AG04449 (cell line): ENCODE data around the gene MUC21.

Source experiments
- CTCF ChIA-PET: fragments of 350-600 bp; formaldehyde crosslinking; extraction: SDS; loops from one replicate; lab custom pipeline; 2021; ENCODE audit warnings: antibody characterized with exemption; lab: Yijun Ruan, JAX
- POLR2A ChIA-PET: fragments of 400-600, 350-600 bp; formaldehyde crosslinking; extraction: SDS; loops from one replicate; lab custom pipeline; 2020; ENCODE audit warnings: antibody characterized with exemption, inconsistent platforms; lab: Yijun Ruan, JAX
- DNase-seq: peaks from one replicate; pipeline ENCODE4 v3.0.0-alpha.2; 2010; ENCODE audit warnings: low read depth, low spot score
- H3K4me3 ChIP-seq: 2 replicates; pipeline ENCODE4 v1.5.1; 2011; ENCODE audit warnings: low read depth, mild to moderate bottlenecking, control low read depth, low read length
- TF ChIP-seq, protein P1 (sequence below): IDR thresholded peaks from one replicate; pipeline ENCODE4 v1.5.1; 2011; ENCODE audit warnings: mild to moderate bottlenecking, moderate library complexity, low read length, control low read depth, inconsistent platforms; ENCODE audit not compliant: insufficient read depth; ENCODE audit errors: missing control alignments

Gene MUC21

GRCh38 chr6:30954631-30955366 lies 28.7 kb upstream of the MUC21 start:
- TF ChIP-seq, protein P1, sequence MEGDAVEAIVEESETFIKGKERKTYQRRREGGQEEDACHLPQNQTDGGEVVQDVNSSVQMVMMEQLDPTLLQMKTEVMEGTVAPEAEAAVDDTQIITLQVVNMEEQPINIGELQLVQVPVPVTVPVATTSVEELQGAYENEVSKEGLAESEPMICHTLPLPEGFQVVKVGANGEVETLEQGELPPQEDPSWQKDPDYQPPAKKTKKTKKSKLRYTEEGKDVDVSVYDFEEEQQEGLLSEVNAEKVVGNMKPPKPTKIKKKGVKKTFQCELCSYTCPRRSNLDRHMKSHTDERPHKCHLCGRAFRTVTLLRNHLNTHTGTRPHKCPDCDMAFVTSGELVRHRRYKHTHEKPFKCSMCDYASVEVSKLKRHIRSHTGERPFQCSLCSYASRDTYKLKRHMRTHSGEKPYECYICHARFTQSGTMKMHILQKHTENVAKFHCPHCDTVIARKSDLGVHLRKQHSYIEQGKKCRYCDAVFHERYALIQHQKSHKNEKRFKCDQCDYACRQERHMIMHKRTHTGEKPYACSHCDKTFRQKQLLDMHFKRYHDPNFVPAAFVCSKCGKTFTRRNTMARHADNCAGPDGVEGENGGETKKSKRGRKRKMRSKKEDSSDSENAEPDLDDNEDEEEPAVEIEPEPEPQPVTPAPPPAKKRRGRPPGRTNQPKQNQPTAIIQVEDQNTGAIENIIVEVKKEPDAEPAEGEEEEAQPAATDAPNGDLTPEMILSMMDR: no peak
- CTCF ChIA-PET: interaction anchor here (0.9 to 1.7 kb wide), 4 partner anchors 12 to 114 kb away, joined by 3 to 11 read pairs (median 6); no protein-coding TSS in a partner anchor
- no peak for DNase-seq
- H3K4me3 ChIP-seq: peak overlapping the region; percentile 40
- POLR2A ChIA-PET: no interaction called here

GRCh38 chr6:30955367-30956042 lies 28.0 kb upstream of the MUC21 start:
- CTCF ChIA-PET: interaction anchor here (0.8 to 1.7 kb wide), 8 partner anchors 11 to 115 kb away, joined by 3 to 11 read pairs (median 5); partner anchors contain the start of gene VARS2
- POLR2A ChIA-PET: no interaction called here

DNA sequence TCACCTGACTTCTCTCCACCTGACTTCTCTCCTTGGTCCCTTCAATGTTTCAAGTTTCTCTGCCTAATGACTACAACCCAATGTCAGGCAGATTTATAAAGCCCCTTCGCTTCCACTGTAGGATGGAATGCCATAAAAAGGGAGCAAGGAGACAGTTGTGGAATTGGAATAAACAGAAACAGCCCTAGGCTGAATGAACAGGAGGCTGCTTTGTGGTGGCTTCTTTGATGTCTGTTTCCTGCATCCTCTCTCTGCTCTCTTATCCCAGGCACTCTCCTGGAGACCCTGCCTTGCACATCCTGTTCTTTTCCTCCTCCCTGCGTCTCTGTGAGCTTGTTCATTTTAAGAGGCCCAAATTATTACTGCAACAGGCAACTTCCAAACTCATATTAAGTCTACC lies 25.8 kb upstream of the MUC21 start:
- CTCF ChIA-PET: interaction anchor here (0.7 to 2.9 kb wide), 2 partner anchors 15 to 111 kb away, joined by 3 to 17 read pairs; no protein-coding TSS in a partner anchor
- TF ChIP-seq, protein P1: no peak
- H3K4me3 ChIP-seq: no peak overlapping the region
- POLR2A ChIA-PET: no interaction called here
- DNase-seq: no peak

More at GRCh38 chr6:30955367-30956042, 28.0 kb upstream of the MUC21 start:
- DNase-seq: no peak
- TF ChIP-seq, protein P1: no peak
- H3K4me3 ChIP-seq: peak overlapping the region; percentile 40

DNA sequence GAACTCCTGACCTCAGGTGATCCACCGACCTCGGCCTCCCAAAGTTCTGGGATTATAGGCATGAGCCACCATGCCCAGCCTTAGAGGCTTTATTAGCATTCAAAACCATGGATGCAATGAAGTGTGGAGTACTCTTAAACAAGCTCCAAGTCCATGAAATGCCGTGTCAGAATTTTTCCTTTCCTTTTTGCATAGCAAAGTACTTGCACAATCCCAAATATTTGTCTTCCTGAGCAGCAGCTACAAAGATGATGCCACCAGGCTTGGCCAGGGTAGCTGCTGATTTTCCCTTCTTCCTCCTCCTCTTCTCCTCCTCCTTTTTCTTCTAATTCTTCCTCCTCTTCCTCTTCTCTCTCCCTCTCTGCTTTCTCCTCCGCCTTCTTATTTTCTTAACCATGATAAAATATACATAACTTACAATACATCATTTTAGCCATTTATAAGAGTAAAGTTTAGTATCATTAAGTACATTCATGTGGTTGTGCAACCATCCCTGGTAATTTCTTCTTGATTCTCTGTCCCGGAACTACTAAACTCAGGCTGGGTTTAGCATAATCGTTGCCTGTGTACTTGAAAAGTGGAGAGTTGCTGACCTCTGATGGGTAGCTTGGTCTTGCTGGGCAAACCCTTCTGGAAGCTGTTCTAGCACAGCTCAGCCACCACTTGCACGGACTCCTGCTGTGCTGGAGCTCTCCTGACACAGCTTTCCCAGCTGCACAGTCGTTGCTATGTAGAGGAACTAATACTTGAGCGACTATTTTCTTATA lies 22.4 kb upstream of the MUC21 start:
- TF ChIP-seq, protein P1: no peak
- DNase-seq: peak; percentile 14
- CTCF ChIA-PET: interaction anchor here (0.9 to 1.5 kb wide), 7 partner anchors 15 to 126 kb away, joined by 3 to 9 read pairs (median 3); partner anchors contain the start of gene VARS2

DNA sequence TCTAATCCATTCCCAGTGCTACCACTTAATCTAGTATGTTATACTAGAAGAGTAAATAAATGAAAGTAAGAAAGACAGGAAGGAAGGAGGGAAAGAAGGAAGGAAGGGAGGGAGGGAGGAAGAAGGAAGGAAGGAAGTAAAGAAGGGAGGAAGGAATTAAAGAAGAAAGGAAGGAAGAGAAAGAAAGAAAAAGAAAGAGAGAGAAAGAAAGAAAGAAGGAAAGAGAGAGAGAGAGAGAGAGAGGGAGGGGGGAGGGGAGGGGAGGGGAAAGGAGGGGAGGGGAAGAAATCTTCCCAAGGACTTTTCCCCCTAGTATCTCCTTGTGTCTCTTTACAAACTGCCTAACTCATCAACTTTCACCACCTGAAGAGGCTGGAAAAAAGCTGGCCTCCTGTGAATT lies 20.8 kb upstream of the MUC21 start:
- ChIA-PET CTCF (interaction anchor here (1.4 kb wide), 1 partner anchor 124 kb away, joined by 3 read pairs; no protein-coding TSS in a partner anchor), POLR2A (no interaction called here)
- H3K4me3 ChIP-seq: no peak overlapping the region
- TF ChIP-seq, protein P1: no peak
- DNase-seq: no peak

More for the DNA sequence above, 22.4 kb upstream of the MUC21 start:
- POLR2A ChIA-PET: no interaction called here
- H3K4me3 ChIP-seq: no peak overlapping the region
